Type B pancreatic cell (in vitro differentiated cells): ENCODE measurements around the gene RNF166. TPM values are rescaled to one million over a fixed set of nuclear protein-coding genes. Genes with fewer than 3 reads are reported as not detected.

Source experiments
- DNase-seq: peaks from one replicate; pipeline ENCODE4 v3.0.0; 2021; ENCODE audit warnings: mixed read lengths; ENCODE audit not compliant: unreplicated experiment; ENCODE audit errors: extremely low spot score
- H3K27ac Mint-ChIP-seq: 2 replicates; pipeline ENCODE4 v1.8.0; 2021; ENCODE audit warnings: mild to moderate bottlenecking, mixed read lengths
- H3K27me3 Mint-ChIP-seq: 2 replicates; pipeline ENCODE4 v1.8.0; 2021; ENCODE audit warnings: mixed read lengths
- H3K36me3 Mint-ChIP-seq: 2 replicates; pipeline ENCODE4 v1.8.0; 2021; ENCODE audit warnings: mixed read lengths
- H3K4me1 Mint-ChIP-seq: one replicate; pipeline ENCODE4 v1.8.0; 2021; ENCODE audit warnings: mixed read lengths; ENCODE audit not compliant: unreplicated experiment
- H3K4me3 Mint-ChIP-seq: 2 replicates; pipeline ENCODE4 v1.8.0; 2021; ENCODE audit warnings: mild to moderate bottlenecking, mixed read lengths
- H3K9me3 Mint-ChIP-seq: 2 replicates; pipeline ENCODE4 v1.8.0; 2021; ENCODE audit warnings: mixed read lengths
- CTCF ChIP-seq: fragments of 200-600 bp; sonication (generic); conservative IDR thresholded peaks from 2 replicates; pipeline ENCODE4 v1.5.0; 2021; ENCODE audit warnings: antibody characterized with exemption, mild to moderate bottlenecking
- long read RNA-seq: library from polyadenylated mRNA; unstranded; transcript quantifications from one replicate; pipeline ENCODE4 v2.0.0, GENCODE V29; 2020
- total RNA-seq: library from RNA; stranded (reverse); gene quantifications from 2 replicates; pipeline ENCODE4 v1.2.1, GENCODE V29; 2021; ENCODE audit warnings: low replicate concordance

Gene RNF166
- 11.9 and 20.1 TPM in 2 replicates for total RNA-seq
- long read RNA-seq: 0 reads

GRCh38 chr16:88706229-88706964 lies at the start of gene RNF166, which contains the start of gene CTU2:
Gene RNF166 (minus strand): TSS chr16:88706408. CDS start chr16:88706325, 83 bp downstream.
Gene CTU2 (plus strand): TSS chr16:88706503. CDS start chr16:88706531, 28 bp downstream.
- Mint-ChIP-seq H3K4me1 (peaks cover 16% of the 10 kb centered on the region), H3K4me3 (peak within 1 kb of the TSS; percentile 88), H3K27me3 (no peaks in the 10 kb centered on the region), H3K27ac (peak within 1 kb of the TSS; percentile 76), H3K36me3 (no peaks in the 10 kb centered on the region), H3K9me3 (no peaks in the 10 kb centered on the region)
- peak; percentile 94 for DNase-seq
- no peak for TF ChIP-seq CTCF

GRCh38 chr16:88754912-88755744 lies 48.9 kb upstream of the RNF166 start:
- Mint-ChIP-seq H3K27ac (peak overlapping the region; percentile 79), H3K27me3 (no peaks in the 10 kb centered on the region), H3K36me3 (no peaks in the 10 kb centered on the region), H3K4me1 (peaks cover 14% of the 10 kb centered on the region), H3K9me3 (no peaks in the 10 kb centered on the region), H3K4me3 (peak overlapping the region; percentile 34)
- TF ChIP-seq CTCF: peak; percentile 70
- DNase-seq: no peak

GRCh38 chr16:88754109-88754911 lies 48.1 kb upstream of the RNF166 start:
- Mint-ChIP-seq H3K36me3 (no peaks in the 10 kb centered on the region), H3K4me1 (peaks cover 11% of the 10 kb centered on the region), H3K9me3 (no peaks in the 10 kb centered on the region), H3K27ac (no peak overlapping the region), H3K27me3 (no peaks in the 10 kb centered on the region), H3K4me3 (no peak overlapping the region)
- no peak for TF ChIP-seq CTCF
- no peak for DNase-seq

- peaks cover 6% of the 10 kb centered on the region for H3K4me1 Mint-ChIP-seq
- DNase-seq: no peak
- no peak overlapping the region for H3K4me3 Mint-ChIP-seq
- no peaks in the 10 kb centered on the region for H3K9me3 Mint-ChIP-seq
- H3K27ac Mint-ChIP-seq: no peak overlapping the region
- no peaks in the 10 kb centered on the region for H3K36me3 Mint-ChIP-seq
- no peak for TF ChIP-seq CTCF
- no peaks in the 10 kb centered on the region for H3K27me3 Mint-ChIP-seq
Observed at GRCh38 chr16:88753602-88754001, 47.4 kb upstream of the RNF166 start.

- Mint-ChIP-seq H3K4me3 (no peak overlapping the region), H3K36me3 (no peaks in the 10 kb centered on the region), H3K27me3 (no peaks in the 10 kb centered on the region), H3K9me3 (no peaks in the 10 kb centered on the region), H3K4me1 (peaks cover 4% of the 10 kb centered on the region), H3K27ac (no peak overlapping the region)
- TF ChIP-seq CTCF: no peak
- DNase-seq: no peak
Observed at GRCh38 chr16:88753191-88753590, 47.0 kb upstream of the RNF166 start.
